Stomach (tissue), 4 donors: ENCODE data around the gene ATG4C.

Source experiments
- CTCF ChIP-seq, 7 experiments: fragments of 450-650 bp in 4 of 7; fragments of 200-600 bp in 3 of 7; sonication (generic) in 3 of 7; IDR thresholded peaks; one replicate each; pipeline ENCODE4 v1.5.1; 2016 to 2019; ENCODE audit warnings: antibody characterized with exemption in 7 of 7, control low read depth in 2 of 7, mild to moderate bottlenecking in 1 of 7
- EP300 ChIP-seq: sonication (generic); formaldehyde crosslinking; IDR thresholded peaks from one replicate; pipeline ENCODE4 v1.6.1; 2017; ENCODE audit warnings: antibody characterized with exemption
- POLR2A ChIP-seq, 4 donors: fragments of 450-650 bp; IDR thresholded peaks; one replicate each; pipeline ENCODE4 v1.6.1; 2016; ENCODE audit warnings: antibody characterized with exemption in 4 of 4, control low read depth in 2 of 4, mild to moderate bottlenecking in 1 of 4, moderate library complexity in 1 of 4
- POLR2AphosphoS5 ChIP-seq, 3 donors: sonication (generic); formaldehyde crosslinking; IDR thresholded peaks; one replicate each; pipeline ENCODE4 v1.6.1; 2016; ENCODE audit warnings: antibody characterized with exemption in 3 of 3

GRCh38 chr1:62905309-62905708 is 121.4 kb downstream of the ATG4C start:
- TF ChIP-seq CTCF (IDR thresholded peaks at IDR 0.05) (no peak), EP300 (no peak), POLR2A (IDR thresholded peaks at IDR 0.05) (no peak), POLR2AphosphoS5 (IDR thresholded peaks at IDR 0.05) (no peak)
